ENCODE results near the gene SLC25A20. TPM values are rescaled to one million over a fixed set of nuclear protein-coding genes. Genes with fewer than 3 reads are reported as not detected.

SLC25A20 gene
- polyA plus RNA-seq, 1 donor from 2014 or later, result 7.1 TPM

DNA sequence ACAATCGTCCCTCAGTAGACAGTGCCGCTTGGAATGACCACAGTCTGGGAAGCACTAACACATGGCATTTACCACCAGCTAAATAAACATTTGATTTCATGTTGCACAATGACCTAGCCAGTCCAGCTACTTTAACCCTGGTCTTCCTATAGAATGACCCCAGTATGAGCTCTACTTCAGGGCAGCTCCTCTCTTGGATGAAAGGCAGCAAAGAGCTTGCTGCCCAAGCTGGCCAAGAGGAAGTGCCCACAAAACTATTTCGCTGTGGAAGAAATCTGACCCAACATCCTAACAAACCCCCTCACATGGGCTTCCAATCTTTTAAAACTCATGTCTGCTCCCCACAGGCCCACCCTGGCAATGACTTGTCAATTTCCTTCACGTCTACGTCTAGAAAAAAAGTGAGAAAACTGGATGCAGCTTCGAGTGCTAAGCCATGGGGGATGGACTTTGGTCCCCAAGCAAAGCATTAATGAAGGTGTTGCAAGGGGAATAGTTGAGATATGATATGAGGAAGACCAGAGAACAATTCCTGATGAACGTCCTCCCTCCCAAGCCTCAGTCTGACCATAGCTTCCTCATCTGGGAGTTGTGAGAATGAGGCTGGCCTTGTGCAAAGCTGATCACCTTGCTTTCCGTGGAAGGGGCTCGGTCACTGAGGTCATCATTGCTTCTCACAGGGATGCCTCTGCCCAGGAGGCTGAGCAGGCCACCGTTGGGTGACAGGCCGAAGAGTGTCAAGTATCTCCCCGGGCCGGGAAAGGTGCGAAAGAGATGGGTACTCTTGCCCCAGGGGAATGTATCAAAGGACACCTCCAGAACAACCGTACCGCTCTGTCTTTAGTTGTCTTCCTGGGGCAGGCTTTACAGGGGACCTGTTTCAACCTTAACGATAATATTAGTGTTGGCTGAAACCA lies 964 bp downstream of the SLC25A20 start:
- Histone ChIP-seq H3K4me3 (ENCODE audit: low read length) (peak overlapping the region; percentile 65), H3K27ac (ENCODE audit: low read length) (no peak overlapping the region), H3K9ac (ENCODE audit: low read length) (no peak overlapping the region), H3F3A (ENCODE audit: insufficient read depth, low read length, poor library complexity, severe bottlenecking) (no peaks in the 10 kb centered on the region), H2AFZ (ENCODE audit: low read depth, low read length) (no peak overlapping the region), H3K4me2 (ENCODE audit: low read length) (no peak overlapping the region), H3K79me2 (replicated peaks; ENCODE audit: insufficient read depth, low read length) (no peaks in the 10 kb centered on the region), H3K27me3 (ENCODE audit: insufficient read depth, low read depth, low read length) (no peaks in the 10 kb centered on the region), H3K36me3 (ENCODE audit: insufficient read depth, low read length) (no peaks in the 10 kb centered on the region), H4K20me1 (ENCODE audit: insufficient read depth) (no peaks in the 10 kb centered on the region), H3K9me2 (ENCODE audit: insufficient read depth, low read length) (no peaks in the 10 kb centered on the region), H3K9me3 (ENCODE audit: low read length) (no peaks in the 10 kb centered on the region)
- TF ChIP-seq EZH2 (IDR thresholded peaks at IDR 0.05; ENCODE audit: borderline replicate concordance, insufficient read depth, low read length, poor library complexity, severe bottlenecking) (no peak), REST (IDR thresholded peaks at IDR 0.05; ENCODE audit: borderline replicate concordance) (no peak), EP300 (conservative IDR thresholded peaks at IDR 0.05; ENCODE audit: poor library complexity, severe bottlenecking) (no peak), TAF1 (IDR thresholded peaks at IDR 0.05; ENCODE audit: low read depth) (no peak), MXI1 (conservative IDR thresholded peaks at IDR 0.05; ENCODE audit: poor library complexity, severe bottlenecking) (no peak), POLR2AphosphoS5 (IDR thresholded peaks at IDR 0.05) (no peak), RAD21 (conservative IDR thresholded peaks at IDR 0.05) (no peak), SMC3 (conservative IDR thresholded peaks at IDR 0.05; ENCODE audit: poor library complexity) (no peak)
- TF ChIP-seq, protein P1, sequence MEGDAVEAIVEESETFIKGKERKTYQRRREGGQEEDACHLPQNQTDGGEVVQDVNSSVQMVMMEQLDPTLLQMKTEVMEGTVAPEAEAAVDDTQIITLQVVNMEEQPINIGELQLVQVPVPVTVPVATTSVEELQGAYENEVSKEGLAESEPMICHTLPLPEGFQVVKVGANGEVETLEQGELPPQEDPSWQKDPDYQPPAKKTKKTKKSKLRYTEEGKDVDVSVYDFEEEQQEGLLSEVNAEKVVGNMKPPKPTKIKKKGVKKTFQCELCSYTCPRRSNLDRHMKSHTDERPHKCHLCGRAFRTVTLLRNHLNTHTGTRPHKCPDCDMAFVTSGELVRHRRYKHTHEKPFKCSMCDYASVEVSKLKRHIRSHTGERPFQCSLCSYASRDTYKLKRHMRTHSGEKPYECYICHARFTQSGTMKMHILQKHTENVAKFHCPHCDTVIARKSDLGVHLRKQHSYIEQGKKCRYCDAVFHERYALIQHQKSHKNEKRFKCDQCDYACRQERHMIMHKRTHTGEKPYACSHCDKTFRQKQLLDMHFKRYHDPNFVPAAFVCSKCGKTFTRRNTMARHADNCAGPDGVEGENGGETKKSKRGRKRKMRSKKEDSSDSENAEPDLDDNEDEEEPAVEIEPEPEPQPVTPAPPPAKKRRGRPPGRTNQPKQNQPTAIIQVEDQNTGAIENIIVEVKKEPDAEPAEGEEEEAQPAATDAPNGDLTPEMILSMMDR (IDR thresholded peaks at IDR 0.05; ENCODE audit: poor library complexity, severe bottlenecking), result no peak

DNA sequence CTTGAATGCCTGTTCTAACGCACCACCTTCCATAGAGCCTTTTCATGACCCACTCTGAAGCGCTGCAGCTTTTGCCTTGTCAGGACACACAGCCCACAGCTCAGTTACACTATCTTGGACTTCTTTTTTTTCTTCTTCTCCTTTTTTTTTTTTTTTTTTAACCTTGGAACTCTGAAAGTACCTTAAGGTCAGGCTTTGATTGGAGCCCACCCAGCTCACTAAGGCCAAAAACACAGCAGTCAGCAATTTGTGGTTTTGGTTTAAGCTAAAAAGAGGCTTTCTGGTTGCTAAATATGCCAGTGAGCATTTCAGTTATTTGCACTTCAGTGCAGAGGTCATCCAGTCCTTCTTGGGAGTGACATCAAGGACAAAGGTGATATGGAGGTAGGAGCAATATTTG lies 1.7 kb downstream of the SLC25A20 start:
- H3F3A ChIP-seq (ENCODE audit: insufficient read depth, low read length, poor library complexity, severe bottlenecking), result no peaks in the 10 kb centered on the region
- H3K36me3 ChIP-seq (ENCODE audit: insufficient read depth, low read length), result no peaks in the 10 kb centered on the region
- H3K9me3 ChIP-seq (ENCODE audit: low read length), result no peaks in the 10 kb centered on the region
- no peaks in the 10 kb centered on the region for H3K9me2 ChIP-seq (ENCODE audit: insufficient read depth, low read length)
- no peaks in the 10 kb centered on the region for H3K79me2 ChIP-seq (replicated peaks; ENCODE audit: insufficient read depth, low read length)
- H3K9ac ChIP-seq (ENCODE audit: low read length), result no peak overlapping the region
- TF ChIP-seq EZH2 (IDR thresholded peaks at IDR 0.05; ENCODE audit: borderline replicate concordance, insufficient read depth, low read length, poor library complexity, severe bottlenecking), result no peak
- no peak overlapping the region for H2AFZ ChIP-seq (ENCODE audit: low read depth, low read length)
- no peaks in the 10 kb centered on the region for H3K27me3 ChIP-seq (ENCODE audit: insufficient read depth, low read depth, low read length)
- no peaks in the 10 kb centered on the region for H4K20me1 ChIP-seq (ENCODE audit: insufficient read depth)
- no peak overlapping the region for H3K27ac ChIP-seq (ENCODE audit: low read length)
- H3K4me2 ChIP-seq (ENCODE audit: low read length), result no peak overlapping the region
- no peak overlapping the region for H3K4me3 ChIP-seq (ENCODE audit: low read length)
